Measurements from ENCODE around the gene IFIT1B. TPM values are rescaled to one million over a fixed set of nuclear protein-coding genes. Genes with fewer than 3 reads are reported as not detected.

Gene IFIT1B
- total and polyA plus RNA-seq, 10 of the 15 experiments (the other 5 are each of a cell fraction or from before 2014, with no cell fraction given) = 0.04 TPM; not detected in 9

DNA sequence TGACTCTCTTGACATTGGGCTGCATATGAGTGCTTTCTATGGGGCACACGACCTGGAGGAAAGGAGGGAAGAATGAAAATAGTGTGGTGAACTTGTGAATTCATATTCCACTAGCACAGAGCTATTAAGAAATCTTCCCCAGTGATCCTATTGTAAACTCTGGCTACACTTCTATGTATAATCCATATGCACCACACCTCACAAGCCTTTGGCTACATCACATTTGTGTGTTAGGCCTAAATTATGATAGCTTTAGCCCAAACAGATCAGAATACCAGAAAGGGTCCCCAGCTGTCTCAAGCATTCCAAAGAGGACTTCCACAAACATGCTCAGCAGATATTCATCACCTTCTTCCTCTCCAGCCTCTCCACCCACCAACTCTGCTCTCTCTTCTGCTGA lies 9.7 kb upstream of the IFIT1B start:
- Histone ChIP-seq H3K27me3 (replicated peaks in 1 of 2; ENCODE audit: control insufficient read depth in 2 of 2, insufficient read depth in 2 of 2, low read length in 1 of 2) (no peaks in the 10 kb centered on the region), H4K20me1 (ENCODE audit: control insufficient read depth, insufficient read depth) (no peaks in the 10 kb centered on the region), H2AFZ (ENCODE audit: control insufficient read depth, low read depth, low read length) (peak overlapping the region; percentile 8; the same call in 1 of the 2 replicates), H3K27ac (ENCODE audit: control insufficient read depth, insufficient read depth) (peak overlapping the region; percentile 62), H3K4me1 (ENCODE audit: control insufficient read depth, insufficient read depth, low read length) (peaks cover 30% of the 10 kb centered on the region), H3K4me2 (ENCODE audit: control insufficient read depth, insufficient read depth) (no peak overlapping the region; the same call in 1 of the 2 replicates), H3K9ac (ENCODE audit: control insufficient read depth, insufficient read depth, low read length) (no peak overlapping the region; the same call in 1 of the 2 replicates), H3K79me2 (ENCODE audit: control insufficient read depth, insufficient read depth, low read length) (no peaks in the 10 kb centered on the region), H3K9me3 (replicated peaks; ENCODE audit: control insufficient read depth, insufficient read depth, low read length) (no peaks in the 10 kb centered on the region), H3K36me3 (ENCODE audit: control insufficient read depth in 2 of 2, insufficient read depth in 2 of 2, low read length in 1 of 2) (no peaks in the 10 kb centered on the region), H3K4me3 (no peak overlapping the region)
- intact Hi-C loops (cut with micrococcal nuclease; ENCODE audit: unreplicated experiment) (loop anchor here (5.0 kb wide), 1 partner anchor 194 kb away; no protein-coding TSS in a partner anchor), in situ Hi-C loops (cut with MboI) (no loop called here)
- DNase-seq (ENCODE audit: low read depth, low spot score) = no peak
- ATAC-seq = no peak
- ChIA-PET RAD21 (ENCODE audit: unreplicated experiment) (interaction anchor here (0.5 to 3.9 kb wide), 22 partner anchors 13 to 487 kb away, joined by 3 to 68 read pairs (median 4); partner anchors contain the start of genes IFIT1, IFIT2, IFIT3 and IFIT5), CTCF (interaction anchor here (0.7 to 5.9 kb wide), 33 partner anchors 9 to 433 kb away, joined by 3 to 97 read pairs (median 13); partner anchors contain the start of genes IFIT1, IFIT2, IFIT5 and LIPA), SMC1A (ENCODE audit: uncharacterized antibody, unreplicated experiment) (interaction anchor here (0.7 to 6.8 kb wide), 33 partner anchors 9 to 540 kb away, joined by 3 to 98 read pairs (median 10); partner anchors contain the start of genes IFIT1, IFIT1B, IFIT2 and IFIT5), POLR2A (interaction anchor here (0.6 to 2.9 kb wide), 10 partner anchors 9 to 73 kb away, joined by 3 to 9 read pairs (median 5); partner anchors contain the start of genes IFIT1, IFIT3 and IFIT5)
- no TSS peak for BruUV-seq (replicated peaks)
- FAIRE-seq = no peak
- 8% methylated on average over 1 of the region's 1 CpG for WGBS (ENCODE audit: insufficient coverage, insufficient replicate concordance, low lambda C conversion rate, missing lambda C conversion rate)
- TF ChIP-seq GABPA (IDR thresholded peaks at IDR 0.05; ENCODE audit: low read depth) = no peak
- TF ChIP-seq, protein P1, sequence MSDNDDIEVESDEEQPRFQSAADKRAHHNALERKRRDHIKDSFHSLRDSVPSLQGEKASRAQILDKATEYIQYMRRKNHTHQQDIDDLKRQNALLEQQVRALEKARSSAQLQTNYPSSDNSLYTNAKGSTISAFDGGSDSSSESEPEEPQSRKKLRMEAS (IDR thresholded peaks at IDR 0.05; ENCODE audit: low read depth, low read length) = no peak
- no peak for TF ChIP-seq SMAD5 (IDR thresholded peaks at IDR 0.05; ENCODE audit: low read depth)
- TF ChIP-seq, protein P2, sequence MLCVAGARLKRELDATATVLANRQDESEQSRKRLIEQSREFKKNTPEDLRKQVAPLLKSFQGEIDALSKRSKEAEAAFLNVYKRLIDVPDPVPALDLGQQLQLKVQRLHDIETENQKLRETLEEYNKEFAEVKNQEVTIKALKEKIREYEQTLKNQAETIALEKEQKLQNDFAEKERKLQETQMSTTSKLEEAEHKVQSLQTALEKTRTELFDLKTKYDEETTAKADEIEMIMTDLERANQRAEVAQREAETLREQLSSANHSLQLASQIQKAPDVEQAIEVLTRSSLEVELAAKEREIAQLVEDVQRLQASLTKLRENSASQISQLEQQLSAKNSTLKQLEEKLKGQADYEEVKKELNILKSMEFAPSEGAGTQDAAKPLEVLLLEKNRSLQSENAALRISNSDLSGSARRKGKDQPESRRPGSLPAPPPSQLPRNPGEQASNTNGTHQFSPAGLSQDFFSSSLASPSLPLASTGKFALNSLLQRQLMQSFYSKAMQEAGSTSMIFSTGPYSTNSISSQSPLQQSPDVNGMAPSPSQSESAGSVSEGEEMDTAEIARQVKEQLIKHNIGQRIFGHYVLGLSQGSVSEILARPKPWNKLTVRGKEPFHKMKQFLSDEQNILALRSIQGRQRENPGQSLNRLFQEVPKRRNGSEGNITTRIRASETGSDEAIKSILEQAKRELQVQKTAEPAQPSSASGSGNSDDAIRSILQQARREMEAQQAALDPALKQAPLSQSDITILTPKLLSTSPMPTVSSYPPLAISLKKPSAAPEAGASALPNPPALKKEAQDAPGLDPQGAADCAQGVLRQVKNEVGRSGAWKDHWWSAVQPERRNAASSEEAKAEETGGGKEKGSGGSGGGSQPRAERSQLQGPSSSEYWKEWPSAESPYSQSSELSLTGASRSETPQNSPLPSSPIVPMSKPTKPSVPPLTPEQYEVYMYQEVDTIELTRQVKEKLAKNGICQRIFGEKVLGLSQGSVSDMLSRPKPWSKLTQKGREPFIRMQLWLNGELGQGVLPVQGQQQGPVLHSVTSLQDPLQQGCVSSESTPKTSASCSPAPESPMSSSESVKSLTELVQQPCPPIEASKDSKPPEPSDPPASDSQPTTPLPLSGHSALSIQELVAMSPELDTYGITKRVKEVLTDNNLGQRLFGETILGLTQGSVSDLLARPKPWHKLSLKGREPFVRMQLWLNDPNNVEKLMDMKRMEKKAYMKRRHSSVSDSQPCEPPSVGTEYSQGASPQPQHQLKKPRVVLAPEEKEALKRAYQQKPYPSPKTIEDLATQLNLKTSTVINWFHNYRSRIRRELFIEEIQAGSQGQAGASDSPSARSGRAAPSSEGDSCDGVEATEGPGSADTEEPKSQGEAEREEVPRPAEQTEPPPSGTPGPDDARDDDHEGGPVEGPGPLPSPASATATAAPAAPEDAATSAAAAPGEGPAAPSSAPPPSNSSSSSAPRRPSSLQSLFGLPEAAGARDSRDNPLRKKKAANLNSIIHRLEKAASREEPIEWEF (IDR thresholded peaks at IDR 0.05; ENCODE audit: insufficient replicate concordance, low read depth, low read length) = no peak
- TF ChIP-seq, protein P3, sequence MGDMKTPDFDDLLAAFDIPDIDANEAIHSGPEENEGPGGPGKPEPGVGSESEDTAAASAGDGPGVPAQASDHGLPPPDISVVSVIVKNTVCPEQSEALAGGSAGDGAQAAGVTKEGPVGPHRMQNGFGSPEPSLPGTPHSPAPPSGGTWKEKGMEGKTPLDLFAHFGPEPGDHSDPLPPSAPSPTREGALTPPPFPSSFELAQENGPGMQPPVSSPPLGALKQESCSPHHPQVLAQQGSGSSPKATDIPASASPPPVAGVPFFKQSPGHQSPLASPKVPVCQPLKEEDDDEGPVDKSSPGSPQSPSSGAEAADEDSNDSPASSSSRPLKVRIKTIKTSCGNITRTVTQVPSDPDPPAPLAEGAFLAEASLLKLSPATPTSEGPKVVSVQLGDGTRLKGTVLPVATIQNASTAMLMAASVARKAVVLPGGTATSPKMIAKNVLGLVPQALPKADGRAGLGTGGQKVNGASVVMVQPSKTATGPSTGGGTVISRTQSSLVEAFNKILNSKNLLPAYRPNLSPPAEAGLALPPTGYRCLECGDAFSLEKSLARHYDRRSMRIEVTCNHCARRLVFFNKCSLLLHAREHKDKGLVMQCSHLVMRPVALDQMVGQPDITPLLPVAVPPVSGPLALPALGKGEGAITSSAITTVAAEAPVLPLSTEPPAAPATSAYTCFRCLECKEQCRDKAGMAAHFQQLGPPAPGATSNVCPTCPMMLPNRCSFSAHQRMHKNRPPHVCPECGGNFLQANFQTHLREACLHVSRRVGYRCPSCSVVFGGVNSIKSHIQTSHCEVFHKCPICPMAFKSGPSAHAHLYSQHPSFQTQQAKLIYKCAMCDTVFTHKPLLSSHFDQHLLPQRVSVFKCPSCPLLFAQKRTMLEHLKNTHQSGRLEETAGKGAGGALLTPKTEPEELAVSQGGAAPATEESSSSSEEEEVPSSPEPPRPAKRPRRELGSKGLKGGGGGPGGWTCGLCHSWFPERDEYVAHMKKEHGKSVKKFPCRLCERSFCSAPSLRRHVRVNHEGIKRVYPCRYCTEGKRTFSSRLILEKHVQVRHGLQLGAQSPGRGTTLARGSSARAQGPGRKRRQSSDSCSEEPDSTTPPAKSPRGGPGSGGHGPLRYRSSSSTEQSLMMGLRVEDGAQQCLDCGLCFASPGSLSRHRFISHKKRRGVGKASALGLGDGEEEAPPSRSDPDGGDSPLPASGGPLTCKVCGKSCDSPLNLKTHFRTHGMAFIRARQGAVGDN (IDR thresholded peaks at IDR 0.05) = no peak
- no peak for TF ChIP-seq RFX5 (IDR thresholded peaks at IDR 0.05; ENCODE audit: low read depth, low read length)
- no peak for TF ChIP-seq NR2C2 (IDR thresholded peaks at IDR 0.05; ENCODE audit: borderline replicate concordance, control insufficient read depth, insufficient read length, low read depth)
- TF ChIP-seq ZNF24 (IDR thresholded peaks at IDR 0.05) = no peak
- TF ChIP-seq, protein P4, sequence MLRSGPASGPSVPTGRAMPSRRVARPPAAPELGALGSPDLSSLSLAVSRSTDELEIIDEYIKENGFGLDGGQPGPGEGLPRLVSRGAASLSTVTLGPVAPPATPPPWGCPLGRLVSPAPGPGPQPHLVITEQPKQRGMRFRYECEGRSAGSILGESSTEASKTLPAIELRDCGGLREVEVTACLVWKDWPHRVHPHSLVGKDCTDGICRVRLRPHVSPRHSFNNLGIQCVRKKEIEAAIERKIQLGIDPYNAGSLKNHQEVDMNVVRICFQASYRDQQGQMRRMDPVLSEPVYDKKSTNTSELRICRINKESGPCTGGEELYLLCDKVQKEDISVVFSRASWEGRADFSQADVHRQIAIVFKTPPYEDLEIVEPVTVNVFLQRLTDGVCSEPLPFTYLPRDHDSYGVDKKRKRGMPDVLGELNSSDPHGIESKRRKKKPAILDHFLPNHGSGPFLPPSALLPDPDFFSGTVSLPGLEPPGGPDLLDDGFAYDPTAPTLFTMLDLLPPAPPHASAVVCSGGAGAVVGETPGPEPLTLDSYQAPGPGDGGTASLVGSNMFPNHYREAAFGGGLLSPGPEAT (IDR thresholded peaks at IDR 0.05; ENCODE audit: low read depth) = no peak
- no peak for TF ChIP-seq POLR2AphosphoS5 (IDR thresholded peaks at IDR 0.05; ENCODE audit: low read length)
- no peak for TF ChIP-seq SMAD1 (IDR thresholded peaks at IDR 0.05; ENCODE audit: low read depth, partially characterized antibody)
